HG02981 (cell line): ENCODE measurements around the gene IWS1.
"Not testable (repeated sequence)": the region's sequence is repeated elsewhere in the genome, so short reads cannot be mapped to it uniquely, and the experiment has no call there.

Experiments
- ATAC-seq: cut with Tn5 transposase; IDR thresholded peaks from one replicate; pipeline ENCODE4 v1.9.1; 2021; ENCODE audit warnings: mild to moderate bottlenecking, moderate library complexity; ENCODE audit not compliant: unreplicated experiment

Gene IWS1

GRCh38 chr2:127463155-127463991, 62.9 kb downstream of the IWS1 start:
- no peak for ATAC-seq

- no peak for ATAC-seq
Measured at GRCh38 chr2:127462461-127462860, 63.8 kb downstream of the IWS1 start.

GRCh38 chr2:127456960-127457359, 69.3 kb downstream of the IWS1 start:
- no peak for ATAC-seq

GRCh38 chr2:127455566-127456493, 70.5 kb downstream of the IWS1 start:
- no peak for ATAC-seq

- ATAC-seq, result no peak
Measured at GRCh38 chr2:127454595-127455565, 71.4 kb downstream of the IWS1 start.

GRCh38 chr2:127453392-127454171, 72.7 kb downstream of the IWS1 start:
- ATAC-seq, result no peak

GRCh38 chr2:127453013-127453391, 73.3 kb downstream of the IWS1 start:
- ATAC-seq, result no peak

GRCh38 chr2:127452423-127452822, 73.9 kb downstream of the IWS1 start:
- ATAC-seq, result not testable (repeated sequence)

GRCh38 chr2:127451981-127452380, 74.3 kb downstream of the IWS1 start:
- ATAC-seq, result no peak

- no peak for ATAC-seq
Measured at GRCh38 chr2:127449898-127450297, 76.4 kb downstream of the IWS1 start.

- no peak for ATAC-seq
Measured at GRCh38 chr2:127449414-127449813, 76.9 kb downstream of the IWS1 start.

- ATAC-seq, result no peak
Measured at GRCh38 chr2:127448526-127448925, 77.8 kb downstream of the IWS1 start.

- no peak for ATAC-seq
Measured at GRCh38 chr2:127439343-127439742, 86.9 kb downstream of the IWS1 start.

- no peak for ATAC-seq
Measured at GRCh38 chr2:127437781-127438726, 88.2 kb downstream of the IWS1 start.

- no peak for ATAC-seq
Measured at GRCh38 chr2:127437056-127437455, 89.2 kb downstream of the IWS1 start.

GRCh38 chr2:127434515-127434914, 91.8 kb downstream of the IWS1 start:
- ATAC-seq, result no peak

GRCh38 chr2:127431408-127432023, 94.8 kb downstream of the IWS1 start:
- no peak for ATAC-seq
